ES-I3 (cell line): ENCODE data around the gene MED28.

ENCODE experiments used
- H3K36me3 ChIP-seq: 2 replicates; pipeline ENCODE4 v1.6.1; 2013; ENCODE audit warnings: mild to moderate bottlenecking, low read length, control low read depth, moderate library complexity; ENCODE audit not compliant: insufficient read depth
- H3K4me1 ChIP-seq: 2 replicates; pipeline ENCODE4 v1.6.1; 2013; ENCODE audit warnings: mild to moderate bottlenecking, control low read depth, low read length; ENCODE audit not compliant: insufficient read depth
- H3K9ac ChIP-seq: 2 replicates; pipeline ENCODE4 v1.6.1; 2013; ENCODE audit warnings: low read depth, mild to moderate bottlenecking, low read length, moderate library complexity
- H3K9me3 ChIP-seq: 2 replicates; pipeline ENCODE4 v1.6.1; 2013; ENCODE audit warnings: mild to moderate bottlenecking, low read length, moderate library complexity; ENCODE audit not compliant: control insufficient read depth, insufficient read depth

MED28 gene

DNA sequence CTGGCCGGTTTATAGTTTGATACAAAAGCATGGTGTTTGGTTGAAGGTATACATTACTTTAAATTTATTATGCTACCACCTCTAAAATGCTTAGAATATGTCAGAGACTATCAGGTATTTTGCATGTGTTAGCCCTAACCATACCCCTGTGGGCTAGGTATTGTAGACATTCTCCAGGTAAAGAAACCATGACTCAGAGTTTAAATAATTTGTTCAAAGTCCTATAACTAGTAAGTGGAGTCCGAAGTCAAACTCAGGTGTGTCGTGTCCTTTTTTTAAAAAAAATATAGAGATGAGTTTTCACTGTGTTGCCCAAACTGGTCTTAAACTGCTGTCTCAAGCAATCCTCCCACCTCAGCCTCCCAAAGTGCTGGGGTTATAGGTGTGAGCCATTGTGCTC is 25.1 kb upstream of the MED28 start:
- H3K36me3 ChIP-seq, result peaks cover 27% of the 10 kb centered on the region
- H3K9ac ChIP-seq, result no peak overlapping the region
- 0 out of 2 replicates have a peak, but pooled peaks cover under 1% of the 10 kb centered on the region for H3K4me1 ChIP-seq
- H3K9me3 ChIP-seq, result no peaks in the 10 kb centered on the region

- Histone ChIP-seq H3K9ac (no peak overlapping the region), H3K36me3 (0 out of 2 replicates have a peak, but pooled peaks cover 6% of the 10 kb centered on the region), H3K4me1 (no peaks in the 10 kb centered on the region), H3K9me3 (no peaks in the 10 kb centered on the region)
Observed at GRCh38 chr4:17595471-17596005, 18.9 kb upstream of the MED28 start.

GRCh38 chr4:17597517-17597916 is 16.9 kb upstream of the MED28 start:
- H3K9me3 ChIP-seq, result no peaks in the 10 kb centered on the region
- H3K4me1 ChIP-seq, result no peaks in the 10 kb centered on the region
- H3K36me3 ChIP-seq, result 0 out of 2 replicates have a peak, but pooled peaks cover 6% of the 10 kb centered on the region
- H3K9ac ChIP-seq, result no peak overlapping the region

DNA sequence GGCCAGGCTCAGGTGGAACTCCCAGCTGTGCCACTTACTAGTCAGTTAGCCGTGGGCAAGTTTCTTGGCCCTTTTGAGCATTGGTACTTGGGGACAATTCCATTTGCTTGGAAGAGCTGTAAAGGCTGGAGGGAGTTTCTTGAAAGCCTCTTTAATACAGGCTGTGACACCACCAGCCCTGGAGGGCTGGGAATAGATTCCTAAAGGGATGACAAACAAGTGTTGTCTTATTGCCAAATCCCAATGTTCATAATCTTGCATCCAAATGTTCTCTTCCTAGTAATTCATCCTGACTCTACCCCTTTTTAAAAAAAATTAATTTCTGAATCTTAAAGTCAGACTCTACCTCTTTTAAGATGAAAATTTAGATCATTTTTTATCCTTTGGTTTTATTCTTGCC is 14.6 kb upstream of the MED28 start:
- H3K9ac ChIP-seq, result no peak overlapping the region
- H3K36me3 ChIP-seq, result 0 out of 2 replicates have a peak, but pooled peaks cover 6% of the 10 kb centered on the region
- H3K9me3 ChIP-seq, result no peaks in the 10 kb centered on the region
- H3K4me1 ChIP-seq, result no peaks in the 10 kb centered on the region

DNA sequence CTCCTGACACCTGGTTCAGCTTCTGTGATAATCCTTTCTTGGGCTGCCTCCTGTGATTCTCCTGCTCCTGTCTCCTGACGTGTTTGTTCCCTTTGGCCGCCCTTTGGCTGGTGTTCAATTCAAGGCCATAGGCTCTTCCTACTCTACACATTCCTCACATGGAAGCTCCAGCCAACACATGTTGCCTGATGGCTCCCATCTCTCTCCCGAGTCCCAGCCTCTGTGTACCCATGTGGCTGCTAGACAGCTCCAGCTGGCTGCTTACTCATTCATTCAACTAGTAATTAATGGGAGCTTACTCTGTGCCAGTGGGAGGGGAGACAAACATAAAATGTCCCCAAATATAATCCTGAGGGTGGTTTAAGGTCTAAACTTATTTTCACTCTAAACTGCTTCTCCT is 9.2 kb upstream of the MED28 start:
- Histone ChIP-seq H3K36me3 (peaks cover 5% of the 10 kb centered on the region; the same call in 1 of the 2 replicates), H3K9ac (no peak overlapping the region), H3K4me1 (no peaks in the 10 kb centered on the region), H3K9me3 (no peaks in the 10 kb centered on the region)

- no peaks in the 10 kb centered on the region for H3K9me3 ChIP-seq
- no peaks in the 10 kb centered on the region for H3K4me1 ChIP-seq
- peak overlapping the region; percentile 99 for H3K9ac ChIP-seq
- peaks cover 4% of the 10 kb centered on the region; the same call in 1 of the 2 replicates for H3K36me3 ChIP-seq
Observed at GRCh38 chr4:17613761-17614415, 553 bp upstream of the MED28 start.

DNA sequence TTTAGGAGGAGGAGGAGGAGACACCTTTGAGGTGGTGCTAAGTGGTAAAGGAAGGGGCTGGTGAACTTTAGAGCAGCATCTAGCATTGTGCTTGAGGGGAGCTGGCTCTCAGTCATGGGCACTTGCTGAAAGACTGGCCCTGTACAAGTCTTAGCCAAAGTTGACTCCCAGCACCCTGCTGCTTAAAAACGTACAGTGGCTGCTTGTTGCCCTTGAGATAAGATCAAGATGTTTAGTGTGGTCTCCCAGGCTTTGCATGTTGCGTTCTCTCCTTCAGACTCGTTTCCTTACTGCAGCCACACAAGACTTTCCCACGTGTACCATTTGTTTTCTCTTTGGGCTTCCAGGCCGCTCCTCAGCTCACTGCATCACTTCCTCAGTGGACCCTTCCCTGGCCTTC is 1.8 kb downstream of the MED28 start:
- H3K4me1 ChIP-seq, result no peaks in the 10 kb centered on the region
- H3K36me3 ChIP-seq, result peaks cover 15% of the 10 kb centered on the region
- no peaks in the 10 kb centered on the region for H3K9me3 ChIP-seq
- no peak overlapping the region for H3K9ac ChIP-seq

- no peak overlapping the region for H3K9ac ChIP-seq
- H3K36me3 ChIP-seq, result peaks cover 37% of the 10 kb centered on the region
- no peaks in the 10 kb centered on the region for H3K4me1 ChIP-seq
- H3K9me3 ChIP-seq, result no peaks in the 10 kb centered on the region
Observed at GRCh38 chr4:17618926-17619325, 4.5 kb downstream of the MED28 start.

DNA sequence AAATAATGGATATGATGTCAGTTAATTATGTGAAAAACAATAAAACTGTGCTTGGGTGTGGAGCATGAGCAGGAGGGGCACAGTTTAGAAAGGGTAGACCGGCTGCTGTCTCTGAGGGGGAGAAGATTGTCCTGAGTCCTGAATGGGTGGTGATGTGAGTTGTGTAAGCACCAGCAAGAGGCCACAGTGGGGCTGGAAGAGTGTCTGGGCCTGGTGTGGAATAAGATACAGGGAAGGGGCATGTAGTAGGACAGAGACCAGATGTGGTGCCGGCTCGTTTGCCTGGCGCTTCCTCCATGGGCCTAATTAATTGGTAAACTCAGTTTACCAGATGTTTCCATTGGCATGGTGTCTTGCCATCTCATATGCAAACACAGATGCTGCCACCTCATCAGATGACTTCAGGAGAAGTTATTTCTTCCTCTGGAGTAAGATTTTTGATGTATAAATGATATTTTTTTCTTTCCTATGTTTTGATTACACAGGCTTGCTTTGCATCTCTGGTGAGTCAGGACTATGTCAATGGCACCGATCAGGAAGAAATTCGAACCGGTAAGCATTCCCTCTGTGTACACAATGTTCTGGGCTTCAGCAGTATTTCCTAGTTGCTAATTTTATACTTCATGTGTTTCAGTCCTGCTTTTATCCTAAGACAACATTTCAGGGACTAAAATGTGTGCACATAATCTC is 5.1 kb downstream of the MED28 start:
- no peaks in the 10 kb centered on the region for H3K9me3 ChIP-seq
- H3K9ac ChIP-seq, result no peak overlapping the region
- H3K4me1 ChIP-seq, result no peaks in the 10 kb centered on the region
- peaks cover 42% of the 10 kb centered on the region for H3K36me3 ChIP-seq

DNA sequence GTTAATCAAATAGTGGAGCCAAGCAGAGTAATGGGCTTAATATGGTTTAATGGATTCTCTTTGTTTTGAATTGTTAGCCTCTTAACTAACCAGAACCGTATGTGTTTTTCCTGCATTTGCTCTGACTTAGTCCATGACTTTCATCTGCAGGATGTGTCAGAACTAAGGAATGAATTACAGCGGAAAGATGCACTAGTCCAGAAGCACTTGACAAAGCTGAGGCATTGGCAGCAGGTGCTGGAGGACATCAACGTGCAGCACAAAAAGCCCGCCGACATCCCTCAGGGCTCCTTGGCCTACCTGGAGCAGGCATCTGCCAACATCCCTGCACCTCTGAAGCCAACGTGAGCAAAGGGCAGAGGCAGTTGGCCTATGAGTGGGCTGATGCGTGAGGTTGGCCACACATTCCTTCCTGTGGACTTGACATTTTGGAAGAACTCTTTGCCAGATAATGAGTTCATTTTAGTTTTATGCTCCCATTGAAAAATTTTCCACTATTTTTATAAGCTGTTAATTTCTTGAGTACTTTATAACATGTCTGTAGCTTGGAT is 9.1 kb downstream of the MED28 start:
- H3K4me1 ChIP-seq, result no peaks in the 10 kb centered on the region
- H3K9me3 ChIP-seq, result no peaks in the 10 kb centered on the region
- no peak overlapping the region for H3K9ac ChIP-seq
- H3K36me3 ChIP-seq, result peaks cover 52% of the 10 kb centered on the region

GRCh38 chr4:17624821-17625220 is 10.4 kb downstream of the MED28 start:
- no peaks in the 10 kb centered on the region for H3K9me3 ChIP-seq
- no peak overlapping the region for H3K9ac ChIP-seq
- H3K36me3 ChIP-seq, result peaks cover 45% of the 10 kb centered on the region
- no peaks in the 10 kb centered on the region for H3K4me1 ChIP-seq

DNA sequence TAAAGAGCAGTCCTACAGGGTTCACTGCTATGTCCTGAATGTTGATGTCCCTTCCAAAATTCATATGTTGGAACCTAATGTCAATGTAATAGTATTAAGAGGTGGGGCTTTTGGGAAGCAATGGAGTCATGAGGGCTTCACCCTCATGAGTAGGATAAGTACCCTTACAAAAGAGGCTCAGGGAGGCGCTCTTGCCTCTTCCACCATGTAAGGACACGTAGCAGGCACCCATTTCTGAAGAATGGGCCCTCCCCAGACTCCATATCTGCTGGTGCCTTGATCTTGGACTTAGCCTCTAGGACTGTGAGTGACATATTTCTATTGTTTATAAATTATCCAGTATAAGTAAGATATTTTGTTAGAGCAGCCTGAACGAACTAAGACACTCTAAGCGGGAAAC is 15.8 kb downstream of the MED28 start:
- Histone ChIP-seq H3K9ac (no peak overlapping the region), H3K36me3 (peaks cover 23% of the 10 kb centered on the region), H3K9me3 (no peaks in the 10 kb centered on the region), H3K4me1 (no peaks in the 10 kb centered on the region)

DNA sequence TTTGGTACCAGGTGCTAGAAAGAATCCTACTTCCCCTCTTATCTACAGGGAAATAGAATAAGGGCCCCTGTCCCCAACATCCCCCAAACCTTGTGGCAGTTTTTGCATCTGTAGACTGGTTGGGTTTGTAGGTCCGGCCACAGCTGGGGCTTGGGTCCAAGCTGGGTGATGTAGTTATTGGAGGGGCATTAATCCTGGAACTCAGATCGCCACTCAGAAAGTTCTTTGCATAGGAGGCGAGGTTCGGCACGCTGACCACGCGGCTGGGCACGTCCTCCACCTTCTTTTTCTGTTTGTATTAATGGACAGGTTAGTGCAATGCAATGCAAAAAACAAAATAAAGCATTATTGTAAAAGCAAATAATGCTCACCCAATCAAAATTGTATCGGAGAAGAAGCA is 19.2 kb downstream of the MED28 start:
- peaks cover 14% of the 10 kb centered on the region for H3K36me3 ChIP-seq
- no peaks in the 10 kb centered on the region for H3K9me3 ChIP-seq
- no peak overlapping the region for H3K9ac ChIP-seq
- H3K4me1 ChIP-seq, result no peaks in the 10 kb centered on the region

- no peaks in the 10 kb centered on the region for H3K9me3 ChIP-seq
- H3K36me3 ChIP-seq, result peaks cover 14% of the 10 kb centered on the region
- no peaks in the 10 kb centered on the region for H3K4me1 ChIP-seq
- no peak overlapping the region for H3K9ac ChIP-seq
Observed at GRCh38 chr4:17635056-17635455, 20.6 kb downstream of the MED28 start.

GRCh38 chr4:17636341-17636695 is 21.9 kb downstream of the MED28 start:
- H3K36me3 ChIP-seq, result peaks cover 9% of the 10 kb centered on the region

More at GRCh38 chr4:17636341-17636695, 21.9 kb downstream of the MED28 start:
- Histone ChIP-seq H3K9me3 (no peaks in the 10 kb centered on the region), H3K9ac (no peak overlapping the region), H3K4me1 (no peaks in the 10 kb centered on the region)
